HG03457 (cell line): Measurements from ENCODE around the gene SUGCT.

Experiments
- ATAC-seq: cut with Tn5 transposase; IDR thresholded peaks from one replicate; pipeline ENCODE4 v1.9.1; 2021; ENCODE audit warnings: moderate number of reproducible peaks; ENCODE audit not compliant: unreplicated experiment

The SUGCT gene

GRCh38 chr7:40800771-40801170, 666.0 kb downstream of the SUGCT start:
- ATAC-seq = no peak

- no peak for ATAC-seq
Measured at GRCh38 chr7:40802497-40802896, 667.7 kb downstream of the SUGCT start.

GRCh38 chr7:40804477-40805215, 669.8 kb downstream of the SUGCT start:
- no peak for ATAC-seq

GRCh38 chr7:40805361-40805760, 670.6 kb downstream of the SUGCT start:
- no peak for ATAC-seq

- ATAC-seq = no peak
Measured at GRCh38 chr7:40808378-40808942, 673.7 kb downstream of the SUGCT start.

- ATAC-seq = no peak
Measured at GRCh38 chr7:40810274-40810673, 675.5 kb downstream of the SUGCT start.

GRCh38 chr7:40811666-40812065, 676.9 kb downstream of the SUGCT start:
- no peak for ATAC-seq

- no peak for ATAC-seq
Measured at GRCh38 chr7:40815022-40815421, 680.2 kb downstream of the SUGCT start.

- no peak for ATAC-seq
Measured at GRCh38 chr7:40815512-40815911, 680.7 kb downstream of the SUGCT start.

GRCh38 chr7:40822861-40823260, 688.1 kb downstream of the SUGCT start:
- ATAC-seq = no peak

GRCh38 chr7:40824461-40824860, 689.7 kb downstream of the SUGCT start:
- no peak for ATAC-seq

- ATAC-seq = no peak
Measured at GRCh38 chr7:40826411-40827221, 691.8 kb downstream of the SUGCT start.

- ATAC-seq = no peak
Measured at GRCh38 chr7:40827222-40828085, 692.6 kb downstream of the SUGCT start.

- ATAC-seq = no peak
Measured at GRCh38 chr7:40828686-40829600, 694.1 kb downstream of the SUGCT start.

- no peak for ATAC-seq
Measured at GRCh38 chr7:40833191-40833887, 698.5 kb downstream of the SUGCT start.

- no peak for ATAC-seq
Measured at GRCh38 chr7:40833888-40834234, 699.1 kb downstream of the SUGCT start.

GRCh38 chr7:40836218-40836617, 701.4 kb downstream of the SUGCT start:
- ATAC-seq = no peak

GRCh38 chr7:40839881-40840280, 705.1 kb downstream of the SUGCT start:
- no peak for ATAC-seq

- no peak for ATAC-seq
Measured at GRCh38 chr7:40840990-40841389, 706.2 kb downstream of the SUGCT start.
